ENCODE data around the gene GLI3. TPM values are rescaled to one million over a fixed set of nuclear protein-coding genes. Genes with fewer than 3 reads are reported as not detected.

GLI3 gene
- total and polyA plus RNA-seq, 10 of the 15 experiments (the other 5 are each of a cell fraction or from before 2014, with no cell fraction given) = 0.01 TPM; not detected in 8

GRCh38 chr7:41996381-41997035, 240.5 kb downstream of the GLI3 start (continued):
- TF ChIP-seq, protein P1, sequence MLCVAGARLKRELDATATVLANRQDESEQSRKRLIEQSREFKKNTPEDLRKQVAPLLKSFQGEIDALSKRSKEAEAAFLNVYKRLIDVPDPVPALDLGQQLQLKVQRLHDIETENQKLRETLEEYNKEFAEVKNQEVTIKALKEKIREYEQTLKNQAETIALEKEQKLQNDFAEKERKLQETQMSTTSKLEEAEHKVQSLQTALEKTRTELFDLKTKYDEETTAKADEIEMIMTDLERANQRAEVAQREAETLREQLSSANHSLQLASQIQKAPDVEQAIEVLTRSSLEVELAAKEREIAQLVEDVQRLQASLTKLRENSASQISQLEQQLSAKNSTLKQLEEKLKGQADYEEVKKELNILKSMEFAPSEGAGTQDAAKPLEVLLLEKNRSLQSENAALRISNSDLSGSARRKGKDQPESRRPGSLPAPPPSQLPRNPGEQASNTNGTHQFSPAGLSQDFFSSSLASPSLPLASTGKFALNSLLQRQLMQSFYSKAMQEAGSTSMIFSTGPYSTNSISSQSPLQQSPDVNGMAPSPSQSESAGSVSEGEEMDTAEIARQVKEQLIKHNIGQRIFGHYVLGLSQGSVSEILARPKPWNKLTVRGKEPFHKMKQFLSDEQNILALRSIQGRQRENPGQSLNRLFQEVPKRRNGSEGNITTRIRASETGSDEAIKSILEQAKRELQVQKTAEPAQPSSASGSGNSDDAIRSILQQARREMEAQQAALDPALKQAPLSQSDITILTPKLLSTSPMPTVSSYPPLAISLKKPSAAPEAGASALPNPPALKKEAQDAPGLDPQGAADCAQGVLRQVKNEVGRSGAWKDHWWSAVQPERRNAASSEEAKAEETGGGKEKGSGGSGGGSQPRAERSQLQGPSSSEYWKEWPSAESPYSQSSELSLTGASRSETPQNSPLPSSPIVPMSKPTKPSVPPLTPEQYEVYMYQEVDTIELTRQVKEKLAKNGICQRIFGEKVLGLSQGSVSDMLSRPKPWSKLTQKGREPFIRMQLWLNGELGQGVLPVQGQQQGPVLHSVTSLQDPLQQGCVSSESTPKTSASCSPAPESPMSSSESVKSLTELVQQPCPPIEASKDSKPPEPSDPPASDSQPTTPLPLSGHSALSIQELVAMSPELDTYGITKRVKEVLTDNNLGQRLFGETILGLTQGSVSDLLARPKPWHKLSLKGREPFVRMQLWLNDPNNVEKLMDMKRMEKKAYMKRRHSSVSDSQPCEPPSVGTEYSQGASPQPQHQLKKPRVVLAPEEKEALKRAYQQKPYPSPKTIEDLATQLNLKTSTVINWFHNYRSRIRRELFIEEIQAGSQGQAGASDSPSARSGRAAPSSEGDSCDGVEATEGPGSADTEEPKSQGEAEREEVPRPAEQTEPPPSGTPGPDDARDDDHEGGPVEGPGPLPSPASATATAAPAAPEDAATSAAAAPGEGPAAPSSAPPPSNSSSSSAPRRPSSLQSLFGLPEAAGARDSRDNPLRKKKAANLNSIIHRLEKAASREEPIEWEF (IDR thresholded peaks at IDR 0.05; ENCODE audit: insufficient replicate concordance, low read depth, low read length) = no peak
- no peak for TF ChIP-seq GABPA (IDR thresholded peaks at IDR 0.05; ENCODE audit: low read depth)
- TF ChIP-seq SRF (IDR thresholded peaks at IDR 0.05; ENCODE audit: low read depth in 2 of 2, low read length in 2 of 2) = no peak
- TF ChIP-seq E2F4 (IDR thresholded peaks at IDR 0.05; ENCODE audit: low read depth, low read length) = no peak
- no peak for TF ChIP-seq TAF1 (IDR thresholded peaks at IDR 0.05; ENCODE audit: borderline replicate concordance, low read depth, low read length)
- TF ChIP-seq CEBPB (IDR thresholded peaks at IDR 0.05; ENCODE audit: borderline replicate concordance in 1 of 2, low read depth in 2 of 2, low read length in 2 of 2) = no peak
- no peak for TF ChIP-seq GATAD2B (conservative IDR thresholded peaks at IDR 0.05; ENCODE audit: low read depth)
- TF ChIP-seq ZNF622 (IDR thresholded peaks at IDR 0.05) = no peak
- no peak for TF ChIP-seq RAD51 (IDR thresholded peaks at IDR 0.05)
- TF ChIP-seq SUPT20H (IDR thresholded peaks at IDR 0.05; ENCODE audit: borderline replicate concordance, control insufficient read depth, low read depth, low read length) = no peak
- TF ChIP-seq BMI1 (IDR thresholded peaks at IDR 0.05; ENCODE audit: borderline replicate concordance) = no peak

All from GM12878 (cell line).